ENCODE data around the gene ACAD11.

The ACAD11 gene

DNA sequence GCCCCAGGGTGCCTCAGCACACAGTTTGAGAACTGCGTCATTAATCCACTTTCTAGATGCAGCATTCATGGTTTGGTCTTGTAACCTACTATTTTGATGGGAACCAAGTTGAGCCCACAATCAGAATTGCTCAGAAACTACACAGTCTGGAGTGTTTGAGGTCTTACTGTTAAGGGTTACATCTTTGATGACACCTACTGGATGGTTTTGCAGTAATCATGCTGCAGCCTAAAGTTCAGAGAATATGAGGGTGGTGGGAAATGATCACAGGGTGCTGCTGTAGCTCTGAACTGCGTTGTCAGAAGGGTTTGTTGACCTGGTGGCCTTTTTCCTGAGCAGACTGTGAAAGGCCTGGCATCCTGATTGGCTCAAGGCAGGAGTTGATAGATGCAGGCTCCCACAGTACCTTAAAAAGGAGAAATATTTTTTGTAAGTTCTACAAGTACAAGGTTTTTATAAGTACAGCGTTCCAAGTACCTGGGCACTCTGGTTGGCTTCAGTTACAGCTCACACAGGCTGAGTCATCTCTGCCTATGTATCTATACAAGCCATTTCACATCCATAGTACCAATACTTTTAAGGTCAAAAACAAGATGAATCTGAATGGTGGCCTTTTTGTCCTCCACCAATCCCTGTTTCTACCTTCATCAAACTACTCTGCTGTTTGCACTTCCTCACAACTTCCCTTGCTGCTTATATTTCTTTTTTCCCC is 123.0 kb downstream of the ACAD11 start (continued):
- TF ChIP-seq POU6F1 (CRISPR knock-in tag; IDR thresholded peaks at IDR 0.05; ENCODE audit: borderline replicate concordance, low read depth), result no peak
- TF ChIP-seq ZFP30 (CRISPR knock-in tag; IDR thresholded peaks at IDR 0.05), result no peak
- TF ChIP-seq PPARA (CRISPR knock-in tag; IDR thresholded peaks at IDR 0.05; ENCODE audit: borderline replicate concordance), result no peak

- TF ChIP-seq ARNTL (CRISPR knock-in tag; IDR thresholded peaks at IDR 0.05; ENCODE audit: borderline replicate concordance, low read depth) (no peak), CSDC2 (CRISPR knock-in tag; IDR thresholded peaks at IDR 0.05) (no peak), GLIS3 (CRISPR knock-in tag; IDR thresholded peaks at IDR 0.05) (no peak), SNAI2 (CRISPR knock-in tag; IDR thresholded peaks at IDR 0.05) (no peak)
- ATAC-seq, result peak; percentile 93
Observed at GRCh38 chr3:132535575-132536441, 123.8 kb downstream of the ACAD11 start.

- no peak for ATAC-seq
- TF ChIP-seq SNAI2 (CRISPR knock-in tag; IDR thresholded peaks at IDR 0.05), result no peak
- TF ChIP-seq ZC3H10 (CRISPR knock-in tag; IDR thresholded peaks at IDR 0.05), result no peak
- TF ChIP-seq PPARA (CRISPR knock-in tag; IDR thresholded peaks at IDR 0.05; ENCODE audit: borderline replicate concordance), result no peak
- no peak for TF ChIP-seq ZNF565 (CRISPR knock-in tag; conservative IDR thresholded peaks at IDR 0.05; ENCODE audit: low read depth)
- TF ChIP-seq ISL1 (CRISPR knock-in tag; IDR thresholded peaks at IDR 0.05), result no peak
- no peak for TF ChIP-seq ESRRG (CRISPR knock-in tag; IDR thresholded peaks at IDR 0.05)
- no peak for TF ChIP-seq POU6F1 (CRISPR knock-in tag; IDR thresholded peaks at IDR 0.05; ENCODE audit: borderline replicate concordance, low read depth)
- no peak for TF ChIP-seq PATZ1 (CRISPR knock-in tag; IDR thresholded peaks at IDR 0.05; ENCODE audit: borderline replicate concordance)
- no peak for TF ChIP-seq RARB (CRISPR knock-in tag; IDR thresholded peaks at IDR 0.05)
- TF ChIP-seq TSHZ2 (CRISPR knock-in tag; IDR thresholded peaks at IDR 0.05), result no peak
- TF ChIP-seq ZNF8 (CRISPR knock-in tag; IDR thresholded peaks at IDR 0.05), result no peak
- TF ChIP-seq ZFP30 (CRISPR knock-in tag; IDR thresholded peaks at IDR 0.05), result no peak
- no peak for TF ChIP-seq ARNTL (CRISPR knock-in tag; IDR thresholded peaks at IDR 0.05; ENCODE audit: borderline replicate concordance, low read depth)
- TF ChIP-seq TOX (CRISPR knock-in tag; IDR thresholded peaks at IDR 0.05; ENCODE audit: borderline replicate concordance), result no peak
- no peak for TF ChIP-seq ZFP3 (CRISPR knock-in tag; IDR thresholded peaks at IDR 0.05)
- no peak for TF ChIP-seq ZNF70 (CRISPR knock-in tag; IDR thresholded peaks at IDR 0.05)
- TF ChIP-seq OSR1 (CRISPR knock-in tag; IDR thresholded peaks at IDR 0.05), result no peak
- TF ChIP-seq BACH2 (CRISPR knock-in tag; IDR thresholded peaks at IDR 0.05; ENCODE audit: borderline replicate concordance), result no peak
Observed at GRCh38 chr3:132530624-132531023, 129.0 kb downstream of the ACAD11 start.

All from SK-N-SH treated with all-trans-retinoic acid at 6 μM for 48 hours (cell line).